Smooth muscle cell (in vitro differentiated cells): ENCODE data around the gene CYB5D1. TPM values are rescaled to one million over a fixed set of nuclear protein-coding genes. Genes with fewer than 3 reads are reported as not detected.

Source experiments
- DNase-seq: peaks from one replicate; lab custom pipeline; 2025; ENCODE audit not compliant: unreplicated experiment; lab: John Stamatoyannopoulos, UW
- H2AFZ ChIP-seq: fragments of 200-600 bp; sonication (generic); 2 replicates; pipeline ENCODE4 v1.6.0; 2016; ENCODE audit warnings: antibody characterized with exemption, low read depth, mild to moderate bottlenecking
- H3F3A ChIP-seq: fragments of 200-600 bp; sonication (generic); 2 replicates; pipeline ENCODE4 v1.6.0; 2017; ENCODE audit warnings: antibody characterized with exemption, low read depth
- H3K27ac ChIP-seq: fragments of 200-600 bp; sonication (generic); 2 replicates; pipeline ENCODE4 v1.5.1; 2016; ENCODE audit warnings: low read depth, mild to moderate bottlenecking
- H3K27me3 ChIP-seq: fragments of 200-600 bp; sonication (generic); 2 replicates; pipeline ENCODE4 v1.6.1; 2016; ENCODE audit warnings: low read depth, mild to moderate bottlenecking
- H3K36me3 ChIP-seq: fragments of 200-600 bp; sonication (generic); 2 replicates; pipeline ENCODE4 v1.5.1; 2016; ENCODE audit warnings: low read depth
- H3K4me1 ChIP-seq: fragments of 200-600 bp; sonication (generic); 2 replicates; pipeline ENCODE4 v1.5.1; 2016; ENCODE audit warnings: low read depth
- H3K4me2 ChIP-seq: fragments of 200-600 bp; sonication (generic); 2 replicates; pipeline ENCODE4 v1.6.0; 2016; ENCODE audit warnings: mild to moderate bottlenecking
- H3K4me3 ChIP-seq: fragments of 200-600 bp; sonication (generic); 2 replicates; pipeline ENCODE4 v1.5.1; 2016; ENCODE audit warnings: mild to moderate bottlenecking
- H3K79me2 ChIP-seq: fragments of 200-600 bp; sonication (generic); 2 replicates; pipeline ENCODE4 v1.6.0; 2016; ENCODE audit warnings: low read depth, mild to moderate bottlenecking
- H3K9ac ChIP-seq: fragments of 200-600 bp; sonication (generic); 2 replicates; pipeline ENCODE4 v1.6.0; 2016; ENCODE audit warnings: low read depth
- H3K9me3 ChIP-seq: fragments of 200-600 bp; sonication (generic); replicated peaks from 2 replicates; pipeline ENCODE4 v1.5.1; 2016; ENCODE audit warnings: low read depth
- H4K20me1 ChIP-seq: fragments of 200-600 bp; sonication (generic); 2 replicates; pipeline ENCODE4 v1.6.0; 2016; ENCODE audit warnings: low read depth
- CTCF ChIP-seq: fragments of 200-600 bp; sonication (generic); IDR thresholded peaks from 2 replicates; pipeline ENCODE4 v1.5.1; 2017; ENCODE audit warnings: borderline replicate concordance, mild to moderate bottlenecking, antibody characterized with exemption; ENCODE audit not compliant: insufficient read depth, poor library complexity, severe bottlenecking
- whole genome bisulfite sequencing: methylation state at CpG from one replicate; pipeline ENCODE4 v1.1.7; 2016; ENCODE audit warnings: low lambda C conversion rate; 5-methylcytosine and 5-hydroxymethylcytosine counted together
- polyA plus RNA-seq: library from polyadenylated mRNA; unstranded; fragments of >200 nt; fragmentation: Nextera tagmentation; extraction: Ambion mirVana; gene quantifications from 2 replicates; pipeline ENCODE4 v1.2.1, GENCODE V29; 2016
- total RNA-seq: library from RNA; depleted of rRNA; stranded (reverse); fragments of >200 nt; gene quantifications from 2 replicates; pipeline ENCODE4 v1.2.3, GENCODE V29; 2014

The CYB5D1 gene
- total and polyA plus RNA-seq, 2 experiments from 2014 or later: 6.6 to 9.3 TPM

- peak within 1 kb of the TSS; percentile 76 for H3K4me3 ChIP-seq
- peak; percentile 98 for DNase-seq
- WGBS: 2% methylated on average over 40 of the region's 49 CpGs
- peak within 1 kb of the TSS; percentile 99 for H3K9ac ChIP-seq
- no peaks in the 10 kb centered on the region for H3K36me3 ChIP-seq
- H3K27ac ChIP-seq: peak within 1 kb of the TSS; percentile 100
- H3F3A ChIP-seq: peaks cover 17% of the 10 kb centered on the region
- H3K4me2 ChIP-seq: peak within 1 kb of the TSS; percentile 90
- H3K79me2 ChIP-seq: peaks cover 3% of the 10 kb centered on the region
- H4K20me1 ChIP-seq: peaks cover 3% of the 10 kb centered on the region
- H2AFZ ChIP-seq: peak within 1 kb of the TSS; percentile 93
- peaks cover 15% of the 10 kb centered on the region for H3K4me1 ChIP-seq
- no peak for TF ChIP-seq CTCF
- no peaks in the 10 kb centered on the region for H3K27me3 ChIP-seq
- H3K9me3 ChIP-seq: no peaks in the 10 kb centered on the region
These were observed 23.8 kb upstream of the CYB5D1 start, which contains the start of gene KDM6B for GRCh38 chr17:7833795-7834541. KDM6B (plus strand) TSS chr17:7834217; CDS start chr17:7845555, 11,338 bp downstream.

GRCh38 chr17:7834542-7834956 lies 23.3 kb upstream of the CYB5D1 start:
- WGBS: 2% methylated on average over 10 of the region's 20 CpGs
- H3K4me3 ChIP-seq: peak overlapping the region; percentile 76
- H2AFZ ChIP-seq: peak overlapping the region; percentile 93
- no peak for TF ChIP-seq CTCF
- peak overlapping the region; percentile 90 for H3K4me2 ChIP-seq
- H4K20me1 ChIP-seq: peaks cover 9% of the 10 kb centered on the region
- H3K36me3 ChIP-seq: no peaks in the 10 kb centered on the region
- peak overlapping the region; percentile 99 for H3K9ac ChIP-seq
- H3K79me2 ChIP-seq: peaks cover 9% of the 10 kb centered on the region
- H3K27ac ChIP-seq: peak overlapping the region; percentile 100
- peaks cover 22% of the 10 kb centered on the region for H3F3A ChIP-seq
- H3K4me1 ChIP-seq: peaks cover 15% of the 10 kb centered on the region
- H3K27me3 ChIP-seq: no peaks in the 10 kb centered on the region
- H3K9me3 ChIP-seq: no peaks in the 10 kb centered on the region
- DNase-seq: no peak

- Histone ChIP-seq H3K4me2 (peak overlapping the region; percentile 90), H3K79me2 (peaks cover 16% of the 10 kb centered on the region), H3K4me3 (peak overlapping the region; percentile 76), H4K20me1 (peaks cover 14% of the 10 kb centered on the region), H3K27me3 (no peaks in the 10 kb centered on the region), H3F3A (peaks cover 29% of the 10 kb centered on the region), H3K4me1 (peaks cover 21% of the 10 kb centered on the region), H2AFZ (no peak overlapping the region), H3K9ac (peak overlapping the region; percentile 99), H3K36me3 (no peaks in the 10 kb centered on the region), H3K9me3 (no peaks in the 10 kb centered on the region), H3K27ac (peak overlapping the region; percentile 100)
- 1% methylated on average over 47 of the region's 69 CpGs for WGBS
- peak; percentile 88 for DNase-seq
- TF ChIP-seq CTCF: peak; percentile 70
These were observed 22.6 kb upstream of the CYB5D1 start for GRCh38 chr17:7834957-7835813.
